Erythroblast (primary cell): Measurements from ENCODE around the gene GPR37.

ENCODE experiments used
- DNase-seq, 2 experiments: peaks; one replicate each; lab custom pipeline; 2025; lab: John Stamatoyannopoulos, UW
- GATA1 ChIP-seq: IDR thresholded peaks from 2 replicates; pipeline ENCODE4 v1.6.1; 2011; ENCODE audit warnings: low read depth, mild to moderate bottlenecking, control low read depth, low read length, moderate library complexity
- POLR2A ChIP-seq: IDR thresholded peaks from 2 replicates; pipeline ENCODE4 v1.6.1; 2011; ENCODE audit warnings: mild to moderate bottlenecking, low read length

GPR37 gene

GRCh38 chr7:124737760-124738300 is 27.8 kb downstream of the GPR37 start:
- no peak for DNase-seq
- TF ChIP-seq GATA1 (no peak), POLR2A (no peak)

GRCh38 chr7:124728610-124729009 is 37.0 kb downstream of the GPR37 start:
- no peak for TF ChIP-seq POLR2A
- TF ChIP-seq GATA1 = no peak
- no peak for DNase-seq

- TF ChIP-seq GATA1 = no peak
- no peak for DNase-seq
These were observed 40.9 kb downstream of the GPR37 start for GRCh38 chr7:124724507-124725192.

GRCh38 chr7:124724079-124724478 is 41.5 kb downstream of the GPR37 start:
- no peak for TF ChIP-seq POLR2A
- no peak for TF ChIP-seq GATA1
- DNase-seq = no peak

- TF ChIP-seq POLR2A (no peak), GATA1 (no peak)
- no peak for DNase-seq
These were observed 42.6 kb downstream of the GPR37 start for GRCh38 chr7:124723012-124723411.

GRCh38 chr7:124722292-124722691 is 43.3 kb downstream of the GPR37 start:
- DNase-seq = no peak
- TF ChIP-seq GATA1 (no peak), POLR2A (no peak)

- no peak for DNase-seq
- no peak for TF ChIP-seq POLR2A
- TF ChIP-seq GATA1 = no peak
These were observed 45.4 kb downstream of the GPR37 start for GRCh38 chr7:124720195-124720594.

GRCh38 chr7:124718032-124718766 is 47.4 kb downstream of the GPR37 start:
- TF ChIP-seq POLR2A = no peak
- no peak for TF ChIP-seq GATA1
- DNase-seq = no peak

GRCh38 chr7:124716894-124717293 is 48.7 kb downstream of the GPR37 start:
- TF ChIP-seq GATA1 (no peak), POLR2A (no peak)
- DNase-seq = no peak

- TF ChIP-seq POLR2A (no peak), GATA1 (no peak)
- no peak for DNase-seq
These were observed 52.5 kb downstream of the GPR37 start for GRCh38 chr7:124713086-124713485.

- TF ChIP-seq POLR2A (no peak), GATA1 (no peak)
- no peak for DNase-seq
These were observed 53.6 kb downstream of the GPR37 start for GRCh38 chr7:124712017-124712416.

- TF ChIP-seq GATA1 (no peak), POLR2A (no peak)
- DNase-seq = no peak
These were observed 63.2 kb downstream of the GPR37 start for GRCh38 chr7:124702385-124702784.

GRCh38 chr7:124701955-124702354 is 63.6 kb downstream of the GPR37 start:
- no peak for DNase-seq
- no peak for TF ChIP-seq POLR2A
- no peak for TF ChIP-seq GATA1

GRCh38 chr7:124700655-124701054 is 64.9 kb downstream of the GPR37 start:
- no peak for DNase-seq
- TF ChIP-seq GATA1 = no peak
- no peak for TF ChIP-seq POLR2A

GRCh38 chr7:124698964-124699363 is 66.6 kb downstream of the GPR37 start:
- DNase-seq = no peak
- TF ChIP-seq GATA1 (no peak), POLR2A (no peak)

- no peak for TF ChIP-seq GATA1
- TF ChIP-seq POLR2A = no peak
These were observed 67.8 kb downstream of the GPR37 start for GRCh38 chr7:124697746-124698145.

More at GRCh38 chr7:124697746-124698145, 67.8 kb downstream of the GPR37 start:
- DNase-seq = no peak
